ENCODE measurements around the gene DLX1.
"Not testable (repeated sequence)": the region's sequence is repeated elsewhere in the genome, so short reads cannot be mapped to it uniquely, and the experiment has no call there.

Gene DLX1

GRCh38 chr2:172085460-172086159 lies at the start of gene DLX1:
Gene DLX1, plus strand, starts transcription at chr2:172085507. Its CDS starts 171 bp downstream, at chr2:172085678.
- DNase-seq (ENCODE audit: low spot score): peak; percentile 70

GRCh38 chr2:172038121-172038520 lies 47.2 kb upstream of the DLX1 start:
- DNase-seq (ENCODE audit: low spot score): no peak

- no peak for DNase-seq (ENCODE audit: low spot score)
These were observed 46.7 kb upstream of the DLX1 start for GRCh38 chr2:172038604-172039003.

GRCh38 chr2:172039011-172039704 lies 46.1 kb upstream of the DLX1 start:
- no peak for DNase-seq (ENCODE audit: low spot score)

- DNase-seq (ENCODE audit: low spot score): no peak
These were observed 45.0 kb upstream of the DLX1 start for GRCh38 chr2:172040311-172040710.

GRCh38 chr2:172046080-172046678 lies 39.1 kb upstream of the DLX1 start:
- DNase-seq (ENCODE audit: low spot score): no peak

- no peak for DNase-seq (ENCODE audit: low spot score)
These were observed 38.3 kb upstream of the DLX1 start for GRCh38 chr2:172046866-172047565.

GRCh38 chr2:172047566-172048507 lies 37.5 kb upstream of the DLX1 start:
- DNase-seq (ENCODE audit: low spot score): no peak

GRCh38 chr2:172048508-172049503 lies 36.5 kb upstream of the DLX1 start:
- no peak for DNase-seq (ENCODE audit: low spot score)

- no peak for DNase-seq (ENCODE audit: low spot score)
These were observed 35.7 kb upstream of the DLX1 start for GRCh38 chr2:172049567-172050120.

GRCh38 chr2:172050479-172051125 lies 34.7 kb upstream of the DLX1 start:
- DNase-seq (ENCODE audit: low spot score): no peak

- DNase-seq (ENCODE audit: low spot score): no peak
These were observed 33.0 kb upstream of the DLX1 start for GRCh38 chr2:172052000-172052983.

GRCh38 chr2:172053486-172053885 lies 31.8 kb upstream of the DLX1 start:
- no peak for DNase-seq (ENCODE audit: low spot score)

- no peak for DNase-seq (ENCODE audit: low spot score)
These were observed 29.0 kb upstream of the DLX1 start for GRCh38 chr2:172056293-172056692.

GRCh38 chr2:172058660-172059059 lies 26.6 kb upstream of the DLX1 start:
- no peak for DNase-seq (ENCODE audit: low spot score)

GRCh38 chr2:172060118-172060517 lies 25.2 kb upstream of the DLX1 start:
- DNase-seq (ENCODE audit: low spot score): not testable (repeated sequence)

GRCh38 chr2:172062402-172063004 lies 22.8 kb upstream of the DLX1 start:
- no peak for DNase-seq (ENCODE audit: low spot score)

GRCh38 chr2:172063446-172063845 lies 21.9 kb upstream of the DLX1 start:
- no peak for DNase-seq (ENCODE audit: low spot score)

All from left forelimb (tissue), 1 donor.